ENCODE results near the gene SCD5. TPM values are rescaled to one million over a fixed set of nuclear protein-coding genes. Genes with fewer than 3 reads are reported as not detected.

SCD5 gene
- total and polyA plus RNA-seq, 2 of the 13 experiments (the other 11 are each of a cell fraction or from before 2014, with no cell fraction given) = not detected

GRCh38 chr4:82820689-82821088 is 22.1 kb upstream of the SCD5 start:
- no TSS peak for BruUV-seq (replicated peaks)
- H3K4me1 ChIP-seq (ENCODE audit: insufficient read depth, low read length) = no peaks in the 10 kb centered on the region
- 96% methylated on average over 2 of the region's 2 CpGs for WGBS (ENCODE audit: low lambda C conversion rate)
- no peak overlapping the region for H2AFZ ChIP-seq (ENCODE audit: low read length)
- in situ Hi-C loops (cut with HindIII; ENCODE audit: extremely low pct_ligation_motif_present, low pct_unique_long_range_greater_than_20kb) (no loop called here), intact Hi-C loops (cut with micrococcal nuclease; ENCODE audit: unreplicated experiment) (no loop called here)
- peaks cover 17 to 66% of the 10 kb centered on the region in 2 experiments for H3K36me3 ChIP-seq (replicated peaks in 1 of 2; ENCODE audit: control insufficient read depth in 1 of 2, insufficient read depth in 2 of 2, low read length in 2 of 2)
- no peak for TF ChIP-seq PAF1 (CRISPR knock-in tag; IDR thresholded peaks at IDR 0.05)
- TF ChIP-seq RFX1 (IDR thresholded peaks at IDR 0.05) = no peak
- TF ChIP-seq ZNF382 (CRISPR knock-in tag; IDR thresholded peaks at IDR 0.05; ENCODE audit: borderline replicate concordance) = no peak
- no peak for TF ChIP-seq ZNF496 (CRISPR knock-in tag; IDR thresholded peaks at IDR 0.05; ENCODE audit: insufficient replicate concordance)
- no peak for TF ChIP-seq MTF1 (CRISPR knock-in tag; IDR thresholded peaks at IDR 0.05)
- no peak for TF ChIP-seq ZBTB40 (IDR thresholded peaks at IDR 0.05)
- no peak for TF ChIP-seq ZBTB40 (CRISPR knock-in tag; IDR thresholded peaks at IDR 0.05)
- no peak for TF ChIP-seq ZSCAN21 (CRISPR knock-in tag; IDR thresholded peaks at IDR 0.05; ENCODE audit: borderline replicate concordance)
- no peak for TF ChIP-seq ETV6 (CRISPR knock-in tag; conservative IDR thresholded peaks at IDR 0.05)
- no peak for TF ChIP-seq HDAC2 (CRISPR knock-in tag; IDR thresholded peaks at IDR 0.05)
- TF ChIP-seq WIZ (CRISPR knock-in tag; IDR thresholded peaks at IDR 0.05) = no peak
- TF ChIP-seq ZNF224 (CRISPR knock-in tag; IDR thresholded peaks at IDR 0.05) = no peak
- TF ChIP-seq MIER3 (CRISPR knock-in tag; IDR thresholded peaks at IDR 0.05; ENCODE audit: borderline replicate concordance) = no peak
- H3K9ac ChIP-seq (ENCODE audit: insufficient read depth, low read depth, low read length) = no peak overlapping the region
- H3K9me3 ChIP-seq (ENCODE audit: low read length) = no peaks in the 10 kb centered on the region
- ChIA-PET POLR2A (no interaction called here), CTCF (ENCODE audit: low intra/inter-chr PET ratio, low total read pairs) (no interaction called here)
- no peaks in the 10 kb centered on the region; the same call in 1 of the 2 replicates for H4K20me1 ChIP-seq (ENCODE audit: insufficient read depth, low read length)
- H3K27me3 ChIP-seq (ENCODE audit: control insufficient read depth in 1 of 2, insufficient read depth in 2 of 2, low read length in 2 of 2) = no peaks in the 10 kb centered on the region
- no peak overlapping the region for H3K4me2 ChIP-seq (ENCODE audit: low read depth, low read length)
- ATAC-seq (no peak), FAIRE-seq (no peak), DNase-seq (ENCODE audit: low spot score) (no peak)
- no peak overlapping the region for H3K27ac ChIP-seq (ENCODE audit: extremely low read length, insufficient read depth, low read length)
- H3K4me3 ChIP-seq (replicated peaks in 1 of 3; ENCODE audit: insufficient read depth in 1 of 3, low read depth in 2 of 3, low read length in 3 of 3) = no peak overlapping the region
- no peaks in the 10 kb centered on the region for H3K79me2 ChIP-seq (ENCODE audit: insufficient read depth, low read length)
